ENCODE data around the gene ZNF337. TPM values are rescaled to one million over a fixed set of nuclear protein-coding genes. Genes with fewer than 3 reads are reported as not detected.
"Not testable (repeated sequence)": the region's sequence is repeated elsewhere in the genome, so short reads cannot be mapped to it uniquely, and the experiment has no call there.

The ZNF337 gene
- total RNA-seq = 10.6 and 16.5 TPM in 2 replicates

- peak; percentile 67 for DNase-seq (ENCODE audit: extremely low read depth, low read depth, low spot score)
Measured at GRCh38 chr20:25696371-25697131, at the start of gene ZNF337. Gene ZNF337, minus strand, starts transcription at chr20:25696853. Its CDS starts 10,436 bp downstream, at chr20:25686417.

GRCh38 chr20:25745738-25746137, 49.1 kb upstream of the ZNF337 start:
- DNase-seq (ENCODE audit: extremely low read depth, low read depth, low spot score) = no peak

- no peak for DNase-seq (ENCODE audit: extremely low read depth, low read depth, low spot score)
Measured at GRCh38 chr20:25745100-25745499, 48.4 kb upstream of the ZNF337 start.

GRCh38 chr20:25744261-25744660, 47.6 kb upstream of the ZNF337 start:
- DNase-seq (ENCODE audit: extremely low read depth, low read depth, low spot score) = no peak

- no peak for DNase-seq (ENCODE audit: extremely low read depth, low read depth, low spot score)
Measured at GRCh38 chr20:25741088-25741487, 44.4 kb upstream of the ZNF337 start.

GRCh38 chr20:25739615-25740320, 43.1 kb upstream of the ZNF337 start:
- peak; percentile 16 for DNase-seq (ENCODE audit: extremely low read depth, low read depth, low spot score)

- no peak for DNase-seq (ENCODE audit: extremely low read depth, low read depth, low spot score)
Measured at GRCh38 chr20:25738198-25738597, 41.5 kb upstream of the ZNF337 start.

- no peak for DNase-seq (ENCODE audit: extremely low read depth, low read depth, low spot score)
Measured at GRCh38 chr20:25733903-25734302, 37.2 kb upstream of the ZNF337 start.

GRCh38 chr20:25730862-25731261, 34.2 kb upstream of the ZNF337 start:
- DNase-seq (ENCODE audit: extremely low read depth, low read depth, low spot score) = no peak

- DNase-seq (ENCODE audit: extremely low read depth, low read depth, low spot score) = no peak
Measured at GRCh38 chr20:25726357-25726756, 29.7 kb upstream of the ZNF337 start.

- DNase-seq (ENCODE audit: extremely low read depth, low read depth, low spot score) = no peak
Measured at GRCh38 chr20:25725639-25726038, 29.0 kb upstream of the ZNF337 start.

- DNase-seq (ENCODE audit: extremely low read depth, low read depth, low spot score) = no peak
Measured at GRCh38 chr20:25723975-25724374, 27.3 kb upstream of the ZNF337 start.

- DNase-seq (ENCODE audit: extremely low read depth, low read depth, low spot score) = no peak
Measured at GRCh38 chr20:25720285-25720684, 23.6 kb upstream of the ZNF337 start.

GRCh38 chr20:25718896-25719809, 22.5 kb upstream of the ZNF337 start:
- not testable (repeated sequence) for DNase-seq (ENCODE audit: extremely low read depth, low read depth, low spot score)

GRCh38 chr20:25707695-25708094, 11.0 kb upstream of the ZNF337 start:
- DNase-seq (ENCODE audit: extremely low read depth, low read depth, low spot score) = no peak

- DNase-seq (ENCODE audit: extremely low read depth, low read depth, low spot score) = no peak
Measured at GRCh38 chr20:25706793-25707192, 10.1 kb upstream of the ZNF337 start.

GRCh38 chr20:25705830-25706351, 9.2 kb upstream of the ZNF337 start:
- DNase-seq (ENCODE audit: extremely low read depth, low read depth, low spot score) = no peak

GRCh38 chr20:25704303-25704702, 7.7 kb upstream of the ZNF337 start:
- DNase-seq (ENCODE audit: extremely low read depth, low read depth, low spot score) = not testable (repeated sequence)

- not testable (repeated sequence) for DNase-seq (ENCODE audit: extremely low read depth, low read depth, low spot score)
Measured at GRCh38 chr20:25700835-25701234, 4.2 kb upstream of the ZNF337 start.

GRCh38 chr20:25699914-25700313, 3.3 kb upstream of the ZNF337 start:
- no peak for DNase-seq (ENCODE audit: extremely low read depth, low read depth, low spot score)

- DNase-seq (ENCODE audit: extremely low read depth, low read depth, low spot score) = no peak
Measured at GRCh38 chr20:25697132-25697446, 436 bp upstream of the ZNF337 start.
